Measurements from ENCODE around the gene PRF1. TPM values are rescaled to one million over a fixed set of nuclear protein-coding genes. Genes with fewer than 3 reads are reported as not detected.

PRF1 gene
- total and polyA plus RNA-seq, 2 experiments from 2014 or later = not detected

DNA sequence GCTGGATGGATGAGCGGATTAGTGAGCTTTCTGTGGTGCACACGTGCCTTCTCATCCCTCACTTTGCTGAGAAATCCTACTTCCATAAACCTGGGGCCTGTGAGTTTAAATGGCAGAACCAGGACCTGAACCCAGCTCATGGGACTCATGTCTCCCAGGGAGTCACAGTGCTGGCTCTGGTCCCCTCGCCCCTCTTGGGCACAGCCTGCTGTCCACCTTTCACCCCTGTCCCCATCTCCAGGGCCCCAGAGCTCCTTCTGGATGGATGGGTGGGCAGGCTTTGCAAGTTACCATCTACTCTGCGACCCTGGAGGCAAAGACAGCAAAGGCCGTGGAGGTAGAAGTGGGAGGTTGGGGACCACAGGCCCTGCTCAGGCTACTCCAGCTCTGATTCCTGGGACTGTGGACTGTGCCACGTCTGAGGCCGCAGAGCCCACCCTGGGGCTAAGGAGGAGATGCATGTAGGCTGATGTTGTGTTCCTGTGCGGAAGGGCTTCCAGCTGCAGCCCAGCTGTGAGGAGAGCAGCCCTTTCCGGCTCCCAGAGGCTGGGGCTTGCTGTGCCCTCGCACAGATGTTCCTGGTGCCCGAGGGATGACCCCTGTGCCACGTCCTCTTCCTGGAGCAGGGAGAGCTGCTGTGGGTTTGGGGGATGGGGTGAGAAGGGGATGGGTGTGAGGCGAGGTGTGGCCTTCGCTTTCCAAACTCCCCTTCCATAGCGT, 40.3 kb downstream of the PRF1 start:
- H2AFZ ChIP-seq = no peak overlapping the region
- 64% methylated on average over 13 of the region's 15 CpGs for WGBS (ENCODE audit: low lambda C conversion rate, missing lambda C conversion rate)
- no peaks in the 10 kb centered on the region for H3K27me3 ChIP-seq
- no peak overlapping the region for H3K27ac ChIP-seq
- H3K79me2 ChIP-seq = no peaks in the 10 kb centered on the region
- no peaks in the 10 kb centered on the region for H3K9me3 ChIP-seq (ENCODE audit: low read depth)
- H3K9me2 ChIP-seq (replicated peaks; ENCODE audit: insufficient read depth) = no peaks in the 10 kb centered on the region
- no peak overlapping the region for H3K4me3 ChIP-seq
- no peaks in the 10 kb centered on the region for H4K20me1 ChIP-seq (ENCODE audit: insufficient read depth, poor library complexity, severe bottlenecking)
- no peak for TF ChIP-seq EZH2phosphoT487 (IDR thresholded peaks at IDR 0.05; ENCODE audit: low read depth, severe bottlenecking, unreplicated experiment)
- TF ChIP-seq, protein P1, sequence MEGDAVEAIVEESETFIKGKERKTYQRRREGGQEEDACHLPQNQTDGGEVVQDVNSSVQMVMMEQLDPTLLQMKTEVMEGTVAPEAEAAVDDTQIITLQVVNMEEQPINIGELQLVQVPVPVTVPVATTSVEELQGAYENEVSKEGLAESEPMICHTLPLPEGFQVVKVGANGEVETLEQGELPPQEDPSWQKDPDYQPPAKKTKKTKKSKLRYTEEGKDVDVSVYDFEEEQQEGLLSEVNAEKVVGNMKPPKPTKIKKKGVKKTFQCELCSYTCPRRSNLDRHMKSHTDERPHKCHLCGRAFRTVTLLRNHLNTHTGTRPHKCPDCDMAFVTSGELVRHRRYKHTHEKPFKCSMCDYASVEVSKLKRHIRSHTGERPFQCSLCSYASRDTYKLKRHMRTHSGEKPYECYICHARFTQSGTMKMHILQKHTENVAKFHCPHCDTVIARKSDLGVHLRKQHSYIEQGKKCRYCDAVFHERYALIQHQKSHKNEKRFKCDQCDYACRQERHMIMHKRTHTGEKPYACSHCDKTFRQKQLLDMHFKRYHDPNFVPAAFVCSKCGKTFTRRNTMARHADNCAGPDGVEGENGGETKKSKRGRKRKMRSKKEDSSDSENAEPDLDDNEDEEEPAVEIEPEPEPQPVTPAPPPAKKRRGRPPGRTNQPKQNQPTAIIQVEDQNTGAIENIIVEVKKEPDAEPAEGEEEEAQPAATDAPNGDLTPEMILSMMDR (IDR thresholded peaks at IDR 0.05; ENCODE audit: poor library complexity) = no peak
- TF ChIP-seq EZH2 (IDR thresholded peaks at IDR 0.05; ENCODE audit: borderline replicate concordance) = no peak
- no peaks in the 10 kb centered on the region for H3K36me3 ChIP-seq (replicated peaks; ENCODE audit: insufficient read depth, low read depth)
- H3K4me1 ChIP-seq (ENCODE audit: insufficient read depth) = peaks cover 15% of the 10 kb centered on the region
- H3K4me2 ChIP-seq = no peak overlapping the region
- DNase-seq (ENCODE audit: low spot score) = no peak

DNA sequence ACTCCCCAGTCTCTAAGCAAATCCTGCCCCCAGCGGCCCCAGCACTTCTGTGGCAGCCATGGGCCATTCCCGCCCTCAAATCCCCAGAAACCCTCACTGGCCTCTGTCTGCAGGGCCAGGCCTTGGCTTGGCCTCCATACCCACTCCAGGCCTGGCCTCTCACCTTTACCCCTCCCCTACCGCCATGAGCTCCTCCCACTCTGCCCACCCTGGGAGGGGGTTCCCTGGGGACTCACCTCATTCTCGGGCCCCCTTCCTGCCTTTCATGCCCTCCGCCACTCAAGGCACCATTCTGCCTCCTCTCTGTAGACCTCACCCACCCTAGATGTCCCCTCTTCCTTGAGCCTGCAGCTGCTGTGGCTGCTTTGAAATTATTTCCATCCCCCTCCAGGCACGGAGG, 41.0 kb downstream of the PRF1 start:
- no peaks in the 10 kb centered on the region for H3K9me3 ChIP-seq (ENCODE audit: low read depth)
- H3K4me2 ChIP-seq = no peak overlapping the region
- no peak overlapping the region for H3K27ac ChIP-seq
- peaks cover 15% of the 10 kb centered on the region for H3K4me1 ChIP-seq (ENCODE audit: insufficient read depth)
- H3K27me3 ChIP-seq = no peaks in the 10 kb centered on the region
- H3K36me3 ChIP-seq (replicated peaks; ENCODE audit: insufficient read depth, low read depth) = no peaks in the 10 kb centered on the region
- no peak overlapping the region for H2AFZ ChIP-seq
- DNase-seq (ENCODE audit: low spot score) = no peak
- no peaks in the 10 kb centered on the region for H4K20me1 ChIP-seq (ENCODE audit: insufficient read depth, poor library complexity, severe bottlenecking)
- 82% methylated on average over 6 of the region's 6 CpGs for WGBS (ENCODE audit: low lambda C conversion rate, missing lambda C conversion rate)
- no peaks in the 10 kb centered on the region for H3K79me2 ChIP-seq
- no peak overlapping the region for H3K4me3 ChIP-seq
- H3K9me2 ChIP-seq (replicated peaks; ENCODE audit: insufficient read depth) = no peaks in the 10 kb centered on the region
- TF ChIP-seq EZH2 (IDR thresholded peaks at IDR 0.05; ENCODE audit: borderline replicate concordance) = no peak
- no peak for TF ChIP-seq EZH2phosphoT487 (IDR thresholded peaks at IDR 0.05; ENCODE audit: low read depth, severe bottlenecking, unreplicated experiment)
- TF ChIP-seq, protein P1 (IDR thresholded peaks at IDR 0.05; ENCODE audit: poor library complexity) = no peak

DNA sequence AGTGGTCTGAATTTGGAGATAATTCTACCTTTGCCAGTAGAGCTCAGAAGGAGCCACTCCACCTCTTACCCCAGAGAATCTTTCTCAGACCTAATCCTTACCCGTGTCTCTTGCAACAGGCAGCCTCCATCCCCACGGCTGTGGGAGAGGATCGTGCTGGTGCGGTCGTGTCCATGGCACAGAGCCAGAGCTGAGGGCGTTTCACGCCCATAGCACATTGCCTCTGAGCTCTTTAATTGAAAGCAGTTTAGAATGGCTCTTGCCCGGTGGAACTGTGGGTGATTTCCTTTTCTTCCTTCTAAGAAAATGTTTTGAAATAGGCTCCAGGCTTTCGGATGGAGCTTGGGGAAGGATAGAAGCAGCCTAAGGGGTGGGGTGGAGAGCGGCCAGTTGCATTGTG, 41.5 kb downstream of the PRF1 start:
- Histone ChIP-seq H3K4me2 (no peak overlapping the region), H3K9me3 (ENCODE audit: low read depth) (no peaks in the 10 kb centered on the region), H3K4me3 (no peak overlapping the region), H3K4me1 (ENCODE audit: insufficient read depth) (peaks cover 15% of the 10 kb centered on the region), H3K27me3 (no peaks in the 10 kb centered on the region), H3K9me2 (replicated peaks; ENCODE audit: insufficient read depth) (no peaks in the 10 kb centered on the region), H2AFZ (no peak overlapping the region), H3K27ac (no peak overlapping the region), H4K20me1 (ENCODE audit: insufficient read depth, poor library complexity, severe bottlenecking) (no peaks in the 10 kb centered on the region), H3K79me2 (no peaks in the 10 kb centered on the region), H3K36me3 (replicated peaks; ENCODE audit: insufficient read depth, low read depth) (no peaks in the 10 kb centered on the region)
- TF ChIP-seq EZH2phosphoT487 (IDR thresholded peaks at IDR 0.05; ENCODE audit: low read depth, severe bottlenecking, unreplicated experiment) (no peak), EZH2 (IDR thresholded peaks at IDR 0.05; ENCODE audit: borderline replicate concordance) (no peak)
- TF ChIP-seq, protein P1 (IDR thresholded peaks at IDR 0.05; ENCODE audit: poor library complexity) = no peak
- 69% methylated on average over 10 of the region's 10 CpGs for WGBS (ENCODE audit: low lambda C conversion rate, missing lambda C conversion rate)
- DNase-seq (ENCODE audit: low spot score) = no peak

All from hepatocyte (in vitro differentiated cells).